Measurements from ENCODE around the gene CPPED1. TPM values are rescaled to one million over a fixed set of nuclear protein-coding genes. Genes with fewer than 3 reads are reported as not detected.
"Not testable (repeated sequence)": the region's sequence is repeated elsewhere in the genome, so short reads cannot be mapped to it uniquely, and the experiment has no call there.

The CPPED1 gene
- total RNA-seq, 2 donors from 2014 or later = 11.3 to 26.8 TPM

DNA sequence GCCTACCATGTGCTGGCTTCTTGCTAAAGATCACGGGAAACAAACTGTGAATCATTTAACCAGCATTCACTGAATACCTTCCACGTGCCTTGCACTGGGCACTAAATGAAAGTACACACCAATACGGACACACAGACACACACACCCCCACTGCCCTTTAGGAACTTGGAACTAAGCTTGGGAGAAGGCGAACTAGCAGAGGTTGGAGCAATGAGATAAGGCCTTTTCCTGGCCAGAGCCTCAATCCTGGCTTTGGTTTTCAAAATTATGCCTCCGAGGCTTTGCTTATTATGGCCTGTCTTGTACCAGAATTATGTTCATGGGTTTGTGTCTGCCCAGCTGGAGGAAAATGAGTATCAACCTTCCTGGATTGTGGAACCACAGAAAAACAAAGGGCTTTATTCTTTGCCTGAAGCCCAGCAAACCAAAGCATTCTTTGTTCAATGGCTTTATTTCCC, 32.3 kb downstream of the CPPED1 start:
- peaks cover 10 to 11% of the 10 kb centered on the region in 2 donors for H3K4me1 Mint-ChIP-seq (ENCODE audit: low read depth in 2 of 2)
- no peaks in the 10 kb centered on the region for H3K27me3 Mint-ChIP-seq
- H3K27ac Mint-ChIP-seq = no peak overlapping the region
- DNase-seq (ENCODE audit: low spot score) = no peak
- H3K36me3 Mint-ChIP-seq = no peaks in the 10 kb centered on the region
- no peak for ATAC-seq
- H3K4me3 Mint-ChIP-seq = no peak overlapping the region
- no peaks in the 10 kb centered on the region for H3K9me3 Mint-ChIP-seq

DNA sequence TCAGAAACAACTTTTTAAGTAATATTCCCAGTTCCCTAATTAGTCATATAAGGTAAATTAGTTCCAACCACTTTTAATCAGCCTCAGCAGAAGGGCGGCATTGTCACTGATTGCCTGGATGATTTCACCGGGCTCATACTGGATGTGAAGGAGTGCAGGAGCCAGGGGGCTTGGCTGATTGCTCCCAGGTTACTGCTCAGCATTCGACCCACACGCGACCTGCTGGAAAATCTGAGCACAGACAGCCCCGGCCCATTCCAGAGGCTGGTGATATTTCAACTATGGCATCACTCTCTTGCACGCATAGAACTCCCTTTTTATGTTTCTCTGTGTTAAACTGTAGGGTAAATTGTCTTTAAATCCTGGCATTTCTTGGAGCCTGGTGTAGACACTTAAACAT, 34.2 kb downstream of the CPPED1 start:
- H3K4me3 Mint-ChIP-seq = no peak overlapping the region
- no peaks in the 10 kb centered on the region for H3K27me3 Mint-ChIP-seq
- H3K9me3 Mint-ChIP-seq = no peaks in the 10 kb centered on the region
- DNase-seq (ENCODE audit: low spot score) (no peak), ATAC-seq (no peak)
- no peak overlapping the region for H3K27ac Mint-ChIP-seq
- H3K4me1 Mint-ChIP-seq (ENCODE audit: low read depth in 2 of 2) = peaks cover 10 to 11% of the 10 kb centered on the region in 2 donors
- no peaks in the 10 kb centered on the region for H3K36me3 Mint-ChIP-seq

DNA sequence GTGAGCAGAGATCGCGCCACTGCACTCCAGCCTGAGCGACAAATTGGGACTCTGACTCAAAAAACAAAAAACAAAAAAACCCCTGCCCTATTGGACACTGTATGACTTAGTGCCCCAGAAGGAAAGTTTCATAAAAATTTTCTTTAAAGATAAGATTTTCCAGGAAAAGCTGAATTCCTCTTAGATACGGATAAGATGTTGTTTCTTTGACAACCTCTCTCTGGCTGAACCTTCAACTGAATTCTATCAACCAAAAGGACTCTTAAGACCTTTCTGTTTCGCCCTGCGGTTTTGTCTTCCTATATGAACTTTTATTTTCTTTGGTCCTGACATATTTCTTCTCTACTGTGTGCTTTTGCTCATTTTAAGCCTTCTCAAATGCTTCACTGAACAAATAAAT, 35.8 kb downstream of the CPPED1 start:
- ATAC-seq = peak; percentile 48 to 76
- Mint-ChIP-seq H3K36me3 (no peaks in the 10 kb centered on the region), H3K9me3 (no peaks in the 10 kb centered on the region), H3K4me1 (ENCODE audit: low read depth in 2 of 2) (peaks cover 10 to 11% of the 10 kb centered on the region in 2 donors), H3K4me3 (peak overlapping the region; percentile 42), H3K27me3 (no peaks in the 10 kb centered on the region), H3K27ac (peak overlapping the region; percentile 19 to 51)
- no peak for DNase-seq (ENCODE audit: low spot score)

GRCh38 chr16:12766853-12767252, 36.8 kb downstream of the CPPED1 start:
- DNase-seq (ENCODE audit: low spot score) (no peak), ATAC-seq (no peak)
- no peaks in the 10 kb centered on the region for H3K9me3 Mint-ChIP-seq
- no peak overlapping the region for H3K4me3 Mint-ChIP-seq
- peaks cover 10 to 11% of the 10 kb centered on the region in 2 donors for H3K4me1 Mint-ChIP-seq (ENCODE audit: low read depth in 2 of 2)
- no peak overlapping the region for H3K27ac Mint-ChIP-seq
- H3K27me3 Mint-ChIP-seq = no peaks in the 10 kb centered on the region
- no peaks in the 10 kb centered on the region for H3K36me3 Mint-ChIP-seq

DNA sequence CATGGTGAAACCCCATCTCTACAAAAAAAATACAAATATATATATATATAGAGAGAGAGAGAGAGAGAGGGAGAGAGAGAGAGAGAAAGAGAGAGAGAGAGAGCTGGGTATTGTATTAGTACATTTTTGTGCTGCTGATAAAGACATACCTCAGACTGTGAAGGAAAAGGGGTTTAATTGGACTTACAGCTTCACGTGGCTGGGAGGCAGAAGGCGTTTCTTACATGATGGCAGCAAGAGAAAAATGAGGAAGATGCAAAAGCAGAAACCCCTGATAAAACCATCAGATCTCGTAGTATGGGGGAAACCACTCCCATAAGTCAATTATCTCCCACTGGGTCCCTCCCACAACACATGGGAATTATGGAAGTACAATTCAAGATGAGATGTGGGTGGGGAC, 37.5 kb downstream of the CPPED1 start:
- not testable (repeated sequence) for H3K27ac Mint-ChIP-seq; DNase-seq (ENCODE audit: low spot score); ATAC-seq; H3K36me3 Mint-ChIP-seq; H3K9me3 Mint-ChIP-seq; H3K27me3 Mint-ChIP-seq; H3K4me3 Mint-ChIP-seq
- peaks cover 9 to 10% of the 10 kb centered on the region in 2 donors for H3K4me1 Mint-ChIP-seq (ENCODE audit: low read depth in 2 of 2)

DNA sequence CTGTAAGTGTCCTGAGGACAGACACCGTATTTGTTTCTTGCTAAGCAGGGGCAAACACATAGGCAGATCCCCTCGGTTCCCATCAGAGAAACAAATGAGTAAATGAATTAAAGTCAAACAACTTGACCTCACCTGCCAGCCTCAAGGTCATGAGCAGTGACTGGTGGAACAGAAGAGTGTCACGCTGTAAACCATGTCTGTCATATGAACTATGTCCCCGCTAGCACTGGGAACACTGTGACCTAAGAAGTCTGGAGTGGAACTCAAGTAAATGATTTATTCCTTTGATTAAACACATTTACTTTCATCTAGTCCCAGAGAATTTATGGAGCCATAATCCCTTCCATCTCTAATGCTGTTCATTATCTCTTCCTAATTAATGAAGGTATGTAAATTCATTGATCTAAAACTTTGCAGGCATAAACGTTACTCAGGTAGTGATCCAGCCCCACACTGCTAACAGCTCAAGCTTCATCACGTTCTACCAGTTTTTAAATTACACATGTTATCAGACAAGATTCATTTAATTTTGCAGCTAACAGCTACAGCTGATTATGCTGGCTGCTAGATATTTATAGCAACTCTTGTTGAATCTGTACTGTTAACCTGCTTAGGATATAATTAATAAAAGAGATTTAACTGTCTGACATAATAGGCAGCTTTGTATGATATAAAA, 38.7 kb downstream of the CPPED1 start:
- Mint-ChIP-seq H3K4me3 (no peak overlapping the region), H3K9me3 (no peaks in the 10 kb centered on the region), H3K36me3 (no peaks in the 10 kb centered on the region), H3K27ac (no peak overlapping the region), H3K27me3 (no peaks in the 10 kb centered on the region), H3K4me1 (ENCODE audit: low read depth in 2 of 2) (peaks cover 7 to 10% of the 10 kb centered on the region in 2 donors)
- no peak for DNase-seq (ENCODE audit: low spot score)
- no peak for ATAC-seq

DNA sequence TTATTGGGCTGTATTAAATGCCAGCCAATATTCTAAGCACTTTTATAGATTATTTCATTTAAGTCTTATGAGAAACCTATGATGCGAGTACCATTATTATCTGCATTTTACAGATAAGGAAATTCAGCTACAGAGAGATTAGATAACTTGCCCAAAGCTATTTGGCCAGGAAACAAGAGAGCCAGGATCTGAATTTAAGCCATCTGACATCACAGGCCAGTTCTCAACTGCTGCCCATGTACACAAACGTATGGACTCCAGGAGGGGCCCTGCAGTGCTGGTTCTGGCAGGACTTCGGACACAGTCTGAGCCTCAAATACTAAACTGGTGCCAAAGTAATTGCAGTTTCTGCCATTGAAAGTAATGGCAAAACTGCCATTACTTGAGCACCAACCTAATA, 40.2 kb downstream of the CPPED1 start:
- H3K4me3 Mint-ChIP-seq = no peak overlapping the region
- no peak for ATAC-seq

DNA sequence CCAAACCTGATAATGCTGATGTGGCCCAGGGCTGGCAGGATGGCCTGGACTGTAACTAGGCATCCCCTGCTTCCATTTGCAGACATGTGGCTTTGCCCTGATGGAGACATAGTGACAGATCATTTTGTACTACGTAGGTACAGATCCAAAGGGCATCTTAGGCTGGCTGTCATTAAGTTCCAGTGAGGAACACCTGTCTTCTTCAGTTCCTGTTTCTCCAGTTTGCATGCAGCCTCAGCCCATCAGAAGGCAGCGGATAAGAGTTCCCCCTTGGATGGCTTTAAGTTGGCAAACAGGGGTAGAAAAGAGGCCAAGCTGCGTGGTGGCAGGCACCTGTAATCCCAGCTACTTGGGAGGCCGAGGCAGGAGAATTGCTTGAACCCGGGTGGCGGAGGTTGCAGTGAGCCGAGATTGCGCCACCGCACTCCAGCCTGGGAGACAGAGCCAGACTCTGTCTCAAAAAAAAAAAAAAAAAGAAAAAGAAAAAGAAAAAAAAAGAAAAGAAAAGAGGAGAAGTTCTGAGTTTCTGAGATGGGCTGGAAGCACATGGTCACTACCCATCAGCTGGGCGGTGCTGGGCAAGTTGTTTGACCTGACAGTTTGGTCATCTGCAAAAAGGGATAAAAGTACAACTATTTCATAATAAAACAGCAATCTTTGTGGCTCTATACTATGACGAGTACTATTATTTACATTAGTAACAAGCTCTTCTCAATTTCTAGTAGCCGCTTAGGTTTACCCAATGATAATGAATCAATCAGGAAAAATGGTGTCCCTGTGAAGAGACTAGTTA, 42.7 kb downstream of the CPPED1 start:
- Mint-ChIP-seq H3K27me3 (no peaks in the 10 kb centered on the region), H3K4me1 (ENCODE audit: low read depth in 2 of 2) (no peaks in the 10 kb centered on the region), H3K9me3 (no peaks in the 10 kb centered on the region), H3K36me3 (no peaks in the 10 kb centered on the region), H3K27ac (no peak overlapping the region), H3K4me3 (no peak overlapping the region)
- no peak for DNase-seq (ENCODE audit: low spot score)
- ATAC-seq = no peak

More for the DNA sequence above, 40.2 kb downstream of the CPPED1 start:
- Mint-ChIP-seq H3K36me3 (no peaks in the 10 kb centered on the region), H3K4me1 (ENCODE audit: low read depth in 2 of 2) (peaks cover 7 to 10% of the 10 kb centered on the region in 2 donors), H3K9me3 (no peaks in the 10 kb centered on the region), H3K27ac (no peak overlapping the region), H3K27me3 (no peaks in the 10 kb centered on the region)
- DNase-seq (ENCODE audit: low spot score) = no peak

DNA sequence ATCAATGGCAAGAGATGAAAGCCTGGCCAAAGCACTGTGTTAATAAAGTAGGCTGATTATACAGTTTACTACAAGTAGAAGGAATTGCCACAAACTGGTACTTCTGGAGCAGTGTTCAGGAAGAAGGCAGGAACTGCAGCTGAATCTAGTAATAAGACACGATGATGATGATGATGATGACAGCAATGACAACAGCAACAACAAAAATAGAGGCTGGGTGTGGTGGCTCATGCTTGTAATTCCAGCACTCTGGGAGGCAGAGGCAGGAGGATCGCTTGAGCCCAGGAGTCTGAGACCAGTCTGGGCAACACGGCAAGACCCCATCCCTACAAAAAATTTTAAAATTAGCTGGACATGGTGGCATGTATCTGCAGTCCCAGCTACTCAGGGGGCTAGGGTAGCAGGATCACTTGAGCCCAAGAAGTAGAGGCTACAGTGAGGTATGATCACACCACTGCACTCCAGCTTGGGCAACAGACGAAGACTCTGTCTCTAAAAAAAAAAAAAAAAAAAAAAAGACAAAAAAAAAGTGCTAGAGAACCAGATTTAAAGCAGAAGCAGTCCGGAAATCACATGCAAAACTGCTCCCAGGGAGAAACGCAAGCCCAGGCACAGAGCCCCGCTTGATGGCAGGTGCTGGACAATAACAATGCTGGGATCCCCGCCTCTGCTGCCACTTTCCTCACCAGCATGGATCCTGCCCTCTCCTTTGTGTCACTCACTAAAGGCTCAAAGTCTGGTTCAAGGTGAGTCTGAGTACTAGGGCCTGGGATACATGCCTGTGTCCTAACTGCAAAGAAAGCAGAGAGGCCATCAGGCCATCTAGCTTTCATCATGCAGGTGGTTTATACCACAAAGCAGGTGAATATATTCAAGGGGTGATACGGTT, 44.8 kb downstream of the CPPED1 start:
- Mint-ChIP-seq H3K27ac (no peak overlapping the region), H3K4me1 (ENCODE audit: low read depth in 2 of 2) (no peaks in the 10 kb centered on the region), H3K36me3 (no peaks in the 10 kb centered on the region), H3K27me3 (no peaks in the 10 kb centered on the region), H3K9me3 (no peaks in the 10 kb centered on the region), H3K4me3 (no peak overlapping the region)
- DNase-seq (ENCODE audit: low spot score) (no peak), ATAC-seq (no peak)

GRCh38 chr16:12758031-12758669, 45.5 kb downstream of the CPPED1 start:
- Mint-ChIP-seq H3K4me3 (no peak overlapping the region), H3K27ac (no peak overlapping the region), H3K27me3 (no peaks in the 10 kb centered on the region), H3K9me3 (no peaks in the 10 kb centered on the region), H3K4me1 (ENCODE audit: low read depth in 2 of 2) (peaks cover 0 to 6% of the 10 kb centered on the region in 2 donors), H3K36me3 (no peaks in the 10 kb centered on the region)
- DNase-seq (ENCODE audit: low spot score) (no peak), ATAC-seq (no peak)

DNA sequence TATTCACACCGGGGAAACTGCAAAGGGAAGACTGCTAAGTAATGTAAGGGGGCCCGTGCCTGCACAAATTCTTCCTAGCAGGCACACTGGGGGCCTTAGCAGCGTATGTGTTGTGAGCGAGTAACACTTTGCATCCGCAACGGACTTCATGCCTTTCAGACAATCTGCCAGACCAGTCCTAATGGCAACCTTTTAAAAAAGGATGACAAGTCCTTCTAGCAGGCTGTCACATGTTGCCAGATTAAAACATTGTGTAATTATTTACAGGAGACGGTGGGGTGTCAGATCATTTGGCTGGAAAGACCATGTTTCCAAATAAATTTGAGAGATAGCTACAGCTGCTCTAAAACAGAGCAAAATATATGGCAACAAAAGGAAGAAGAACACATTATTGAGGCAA, 46.1 kb downstream of the CPPED1 start:
- no peak for DNase-seq (ENCODE audit: low spot score)
- H3K36me3 Mint-ChIP-seq = no peaks in the 10 kb centered on the region
- no peak overlapping the region for H3K4me3 Mint-ChIP-seq
- H3K27me3 Mint-ChIP-seq = no peaks in the 10 kb centered on the region
- no peaks in the 10 kb centered on the region for H3K9me3 Mint-ChIP-seq
- no peak overlapping the region for H3K27ac Mint-ChIP-seq
- peaks cover 0 to 10% of the 10 kb centered on the region in 2 donors for H3K4me1 Mint-ChIP-seq (ENCODE audit: low read depth in 2 of 2)
- ATAC-seq = no peak

- DNase-seq (ENCODE audit: low spot score) (no peak), ATAC-seq (no peak)
- H3K4me1 Mint-ChIP-seq (ENCODE audit: low read depth in 2 of 2) = peaks cover 9 to 25% of the 10 kb centered on the region in 2 donors
- no peak overlapping the region for H3K4me3 Mint-ChIP-seq
- H3K27me3 Mint-ChIP-seq = no peaks in the 10 kb centered on the region
- H3K36me3 Mint-ChIP-seq = no peaks in the 10 kb centered on the region
- no peak overlapping the region for H3K27ac Mint-ChIP-seq
- H3K9me3 Mint-ChIP-seq = no peaks in the 10 kb centered on the region
Measured at GRCh38 chr16:12754824-12755543, 48.7 kb downstream of the CPPED1 start.

Data from natural killer cell treated with Interleukin-12 subunit alpha and Interleukin-12 subunit beta and Interleukin-15 and Interleukin-18, amount 100 ng/mL, for 72 hours (primary cell).